NCI-H2227 (cell line): ENCODE data around the gene KRTAP16-1.
"Not testable (repeated sequence)": the region's sequence is repeated elsewhere in the genome, so short reads cannot be mapped to it uniquely, and the experiment has no call there.

Experiments
- DNase-seq: peaks from one replicate; lab custom pipeline; 2025; ENCODE audit not compliant: unreplicated experiment; lab: John Stamatoyannopoulos, UW

Gene KRTAP16-1

GRCh38 chr17:41302981-41303380 lies 6.1 kb downstream of the KRTAP16-1 start:
- no peak for DNase-seq

DNA sequence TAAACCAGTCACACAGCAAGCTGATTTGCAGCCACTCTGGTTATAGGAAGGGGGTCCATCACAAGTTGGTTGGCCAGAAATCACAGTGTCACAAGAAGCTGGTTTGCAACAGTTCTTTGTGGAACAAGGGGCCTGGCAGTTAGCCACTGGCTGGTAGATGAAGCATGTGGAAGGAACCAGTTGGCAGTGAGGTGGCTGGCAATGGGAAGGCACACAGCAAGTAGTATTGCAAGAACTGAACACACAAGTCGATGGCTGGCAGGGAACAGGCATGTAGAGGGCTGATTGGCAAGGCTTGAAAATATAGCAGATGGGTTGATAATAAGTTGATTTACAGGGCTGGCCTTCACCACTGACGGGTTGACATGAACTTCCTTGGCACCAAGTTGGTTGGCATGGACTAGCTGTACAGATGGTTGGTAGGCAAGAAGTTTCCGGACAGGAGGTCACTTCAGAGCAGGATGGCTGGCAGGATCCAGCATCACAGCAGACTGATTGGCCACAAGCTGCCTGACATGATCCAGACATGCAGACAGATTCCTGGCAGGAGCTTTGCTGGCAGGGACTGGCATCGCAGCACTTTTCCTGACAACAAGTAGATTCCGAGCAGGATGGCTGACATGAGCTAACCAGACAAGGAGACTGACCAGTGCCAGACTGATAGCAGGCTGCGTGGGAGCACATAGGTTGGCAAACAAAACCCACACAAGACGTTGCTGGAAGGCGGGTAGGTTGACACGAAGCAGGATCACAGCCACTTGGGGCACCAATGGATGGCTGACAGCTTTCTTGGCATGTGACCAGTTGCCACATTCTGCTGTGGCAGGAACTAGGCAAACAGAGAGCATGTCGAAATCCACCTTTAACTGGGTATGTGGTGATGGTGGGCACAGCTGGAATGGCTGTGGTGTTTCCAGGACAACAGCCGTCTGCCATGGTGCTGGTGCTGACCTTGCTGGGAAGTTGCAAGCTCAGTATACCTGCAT lies 6.9 kb downstream of the KRTAP16-1 start, which contains the start of gene KRTAP29-1:
Gene KRTAP29-1, minus strand, starts transcription at position 936 of the 986 bp plus-strand sequence. Its CDS starts 0 bp downstream, at position 936.
- DNase-seq: no peak

DNA sequence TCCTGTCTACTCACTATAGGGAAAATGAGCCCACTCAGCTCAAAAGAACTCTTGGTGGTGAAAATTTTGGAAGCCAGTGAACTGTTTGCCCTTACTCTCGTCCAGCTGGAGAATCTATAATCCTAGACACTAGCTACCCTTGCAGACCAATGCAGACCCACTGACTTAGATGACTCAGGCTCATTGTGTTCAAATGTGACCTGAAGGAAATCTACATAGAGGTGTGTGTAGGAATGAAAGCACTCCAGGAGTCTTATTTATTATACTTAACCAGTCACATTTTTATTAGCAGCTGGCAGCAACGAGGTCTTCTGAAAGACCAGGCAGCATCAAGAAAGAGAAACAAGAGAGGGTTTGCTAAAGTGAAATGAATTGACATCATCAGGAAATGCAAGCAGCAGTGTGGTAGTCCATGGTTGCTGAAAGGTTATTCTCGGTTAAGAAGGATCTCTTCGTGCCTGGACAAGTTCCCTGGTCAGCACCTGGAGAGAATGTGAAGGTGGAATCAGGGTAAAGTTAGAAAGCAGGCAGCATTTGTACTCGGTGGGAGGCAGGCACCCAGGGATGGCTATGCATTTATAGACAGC lies 7.8 kb downstream of the KRTAP16-1 start:
- no peak for DNase-seq

DNA sequence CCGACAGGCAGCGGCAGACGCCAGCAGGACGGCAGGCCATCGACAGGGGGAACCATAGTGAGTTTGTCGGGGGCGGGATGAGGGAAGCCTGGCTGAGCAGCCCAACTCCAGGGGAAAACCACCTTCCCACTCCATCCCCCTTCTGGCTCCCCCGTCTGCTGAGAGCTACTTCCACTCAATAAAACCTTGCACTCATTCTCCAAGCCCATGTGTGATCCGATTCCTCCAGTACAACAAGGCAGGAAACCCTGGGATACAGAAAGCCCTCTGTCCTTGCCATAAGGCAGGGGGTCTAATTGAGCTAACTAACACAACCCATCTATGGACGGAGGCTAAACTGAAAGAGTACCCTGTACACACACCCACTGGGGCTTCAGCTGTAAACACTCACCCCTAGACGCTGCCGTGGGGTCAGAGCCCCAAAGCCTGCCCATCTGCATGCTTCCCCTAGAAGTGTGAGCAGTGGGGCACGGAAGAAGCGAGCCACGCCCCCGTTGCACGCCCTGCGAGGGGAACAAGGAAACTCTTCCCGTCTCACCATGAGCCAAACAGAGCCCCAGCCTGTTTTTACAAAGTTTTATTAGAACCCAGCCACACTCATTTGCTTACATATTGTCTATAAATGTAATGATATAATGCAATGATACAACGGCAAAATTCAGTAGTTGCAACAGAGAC lies 10.5 kb downstream of the KRTAP16-1 start:
- no peak for DNase-seq

DNA sequence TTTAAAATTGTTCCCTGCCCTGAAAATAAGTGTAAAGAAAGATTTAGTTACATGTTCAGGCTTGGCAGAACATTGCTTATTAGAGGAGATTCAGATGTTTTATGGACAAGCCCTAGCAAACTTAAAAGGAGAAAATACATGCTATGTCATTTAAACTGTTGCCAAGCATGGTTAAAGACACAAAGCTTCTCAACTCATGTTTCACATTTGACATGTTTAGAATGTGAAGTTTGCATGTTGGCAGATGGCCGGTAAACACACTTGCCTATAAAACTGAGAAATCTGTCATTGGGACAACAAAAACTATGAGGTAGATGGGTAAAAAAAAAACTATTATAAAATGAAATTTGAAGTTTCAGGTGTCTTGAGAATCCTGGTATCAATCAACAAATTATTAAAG lies 12.3 kb downstream of the KRTAP16-1 start:
- DNase-seq: no peak

- no peak for DNase-seq
Measured at GRCh38 chr17:41294016-41294415, 15.1 kb downstream of the KRTAP16-1 start.

- DNase-seq: no peak
Measured at GRCh38 chr17:41287050-41287449, 22.1 kb downstream of the KRTAP16-1 start.

DNA sequence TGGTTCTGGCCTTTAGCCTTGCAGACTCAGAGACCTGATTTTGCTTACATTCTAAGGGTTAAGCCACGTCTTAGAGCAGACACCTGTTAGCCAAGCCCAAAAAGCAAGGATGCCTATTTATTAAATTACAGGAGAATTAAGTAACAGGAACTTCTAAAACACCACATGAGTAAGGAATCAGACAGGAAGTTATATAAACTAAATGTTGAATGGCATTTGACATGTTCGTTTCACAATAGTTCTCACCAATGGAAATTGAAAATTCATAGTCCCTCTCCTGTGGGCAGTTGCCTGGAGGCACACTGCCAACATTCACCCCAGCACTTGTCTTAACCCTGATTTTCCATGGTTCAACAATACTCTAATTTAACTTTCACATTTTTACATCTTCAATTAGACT lies 24.6 kb downstream of the KRTAP16-1 start:
- no peak for DNase-seq

DNA sequence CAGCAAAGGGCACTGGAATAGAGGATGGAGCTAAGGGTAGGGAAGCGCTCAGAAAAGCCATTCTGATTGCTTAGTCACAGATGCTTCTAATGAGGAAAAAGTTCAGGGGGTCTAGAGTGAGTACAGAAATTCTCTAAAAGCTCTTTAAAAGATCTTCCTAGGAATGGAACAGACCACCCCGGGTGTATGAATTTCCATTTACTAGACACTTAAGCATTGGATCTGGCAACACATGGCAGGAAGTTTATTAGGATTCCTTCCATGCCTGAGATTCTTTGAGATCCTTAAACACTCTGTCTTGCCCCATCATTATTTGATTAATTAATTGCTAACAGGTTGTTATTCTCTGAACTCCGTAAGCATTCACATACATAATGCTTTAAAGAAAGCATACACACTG lies 25.1 kb downstream of the KRTAP16-1 start:
- no peak for DNase-seq

DNA sequence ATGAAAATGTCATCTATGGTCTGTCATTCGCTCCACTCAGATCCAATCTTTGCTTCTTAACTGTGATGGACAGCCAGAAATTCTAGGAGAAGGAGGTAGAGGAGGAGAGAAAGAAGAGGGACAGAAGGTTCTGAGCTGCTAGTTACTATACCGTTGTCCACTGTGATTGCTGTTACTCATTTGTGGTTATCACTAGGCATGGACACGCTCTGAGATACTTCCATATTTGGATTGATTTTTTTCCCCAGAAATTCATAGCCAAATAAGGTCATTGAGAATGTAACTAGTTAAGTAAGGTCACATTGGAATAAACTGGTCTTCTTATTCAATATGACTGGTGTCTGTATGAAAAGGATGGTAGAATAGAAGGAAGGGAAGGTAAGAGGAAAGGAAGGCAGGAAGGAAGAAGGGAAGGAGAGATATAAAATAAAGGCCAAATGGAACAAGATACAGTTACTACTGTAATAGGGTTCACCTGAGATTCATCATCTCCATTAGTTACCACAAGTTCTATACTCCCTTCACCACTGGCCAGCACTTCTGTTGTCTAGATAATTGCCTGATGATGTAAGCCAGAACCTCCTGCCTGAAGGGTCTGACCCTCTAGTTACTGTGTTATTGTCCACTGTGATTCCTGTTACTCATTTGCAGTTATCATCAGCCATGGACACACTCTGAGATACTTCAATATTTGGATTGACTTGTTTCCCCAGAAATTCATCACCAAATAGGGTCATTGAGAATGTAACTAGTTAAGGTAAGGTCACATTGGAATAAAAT lies 30.7 kb downstream of the KRTAP16-1 start:
- DNase-seq: no peak

- DNase-seq: not testable (repeated sequence)
Measured at GRCh38 chr17:41275648-41276190, 33.4 kb downstream of the KRTAP16-1 start, which contains the start of gene KRTAP9-7. KRTAP9-7 (plus strand) TSS chr17:41275698; CDS start chr17:41275698, 0 bp downstream.

DNA sequence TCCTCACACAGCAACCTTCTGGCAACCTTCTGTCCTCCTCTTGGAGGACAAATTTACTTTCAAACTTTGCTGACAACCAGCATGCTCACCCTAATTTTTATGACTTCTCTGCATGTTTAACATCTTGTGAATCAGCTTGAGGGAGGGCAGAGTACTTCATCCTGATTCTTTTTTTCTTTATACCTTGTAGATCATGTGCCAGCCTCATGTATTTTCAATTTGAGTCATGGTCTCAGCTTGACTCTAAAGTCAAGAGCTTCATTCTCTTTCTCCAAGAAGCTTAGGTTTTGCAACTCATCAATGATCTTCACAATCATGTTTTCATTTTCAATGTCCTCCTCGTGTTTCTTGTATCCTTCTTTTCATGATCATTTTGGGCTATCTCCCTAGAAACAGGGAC lies 37.3 kb downstream of the KRTAP16-1 start:
- DNase-seq: no peak

- not testable (repeated sequence) for DNase-seq
Measured at GRCh38 chr17:41271323-41271722, 37.8 kb downstream of the KRTAP16-1 start.

- no peak for DNase-seq
Measured at GRCh38 chr17:41267711-41268110, 41.4 kb downstream of the KRTAP16-1 start.

DNA sequence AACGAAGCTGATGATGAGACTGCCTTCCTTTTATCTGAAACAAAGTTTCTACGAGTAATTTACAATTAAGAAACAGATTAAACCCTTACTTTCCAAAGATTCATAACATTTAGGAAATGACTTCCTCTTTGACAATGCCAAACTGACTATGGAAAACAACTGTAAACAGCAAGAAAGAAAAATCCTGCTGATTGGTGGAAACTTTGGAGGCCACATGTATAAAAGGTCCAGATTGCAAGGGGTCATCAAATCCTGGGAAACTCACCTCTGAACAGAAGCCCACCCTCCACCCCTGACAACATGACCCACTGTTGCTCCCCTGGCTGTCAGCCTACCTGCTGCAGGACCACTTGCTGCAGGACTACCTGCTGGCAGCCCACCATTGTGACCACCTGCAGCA lies 44.0 kb downstream of the KRTAP16-1 start, which contains the start of gene KRTAP9-6:
Gene KRTAP9-6, plus strand, starts transcription at position 301 of the 400 bp plus-strand sequence. Its CDS starts 0 bp downstream, at position 301.
- no peak for DNase-seq

DNA sequence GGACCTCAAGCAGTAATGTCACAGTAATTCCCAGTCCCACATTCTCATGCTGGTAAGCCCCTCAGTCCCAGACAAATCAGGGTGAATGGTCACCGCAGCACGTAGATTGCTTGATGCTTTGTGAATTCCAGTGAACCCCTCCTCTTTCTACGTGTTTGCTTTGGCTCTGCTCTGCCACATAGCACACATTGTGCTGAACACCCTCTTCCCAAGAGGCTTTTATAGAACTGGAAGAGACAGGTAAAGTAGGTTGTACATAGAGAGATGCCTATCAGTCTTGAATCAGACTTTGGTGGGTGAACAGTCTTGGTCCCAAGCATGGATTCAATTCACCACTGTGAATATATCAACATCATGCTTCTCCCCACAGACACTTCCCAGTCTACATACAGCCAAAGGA lies 44.5 kb downstream of the KRTAP16-1 start:
- no peak for DNase-seq

- DNase-seq: no peak
Measured at GRCh38 chr17:41263212-41263611, 45.9 kb downstream of the KRTAP16-1 start.

DNA sequence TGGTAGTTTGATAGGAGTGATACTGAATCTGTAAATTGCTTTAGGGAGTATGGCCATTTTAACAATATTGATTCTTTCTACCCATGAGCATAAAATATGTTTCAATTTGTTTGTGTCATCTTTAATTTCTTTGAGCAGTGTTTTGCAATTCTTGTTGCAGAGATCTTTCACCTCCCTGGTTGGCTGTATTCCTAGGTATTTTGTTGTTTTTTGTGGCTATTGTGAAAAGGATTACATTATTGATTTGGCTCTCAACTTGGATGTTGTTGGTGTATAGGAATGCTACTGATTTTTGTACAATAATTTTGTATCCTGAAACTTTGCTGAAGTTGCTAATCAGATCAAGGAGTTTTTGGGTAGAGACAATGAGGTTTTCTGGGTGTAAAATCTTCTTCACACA lies 50.7 kb downstream of the KRTAP16-1 start:
- no peak for DNase-seq
